ENCODE results near the gene ARHGAP44.
A peak's percentile ranks its signal among the peaks of the same experiment; 100 is the strongest.

Gene ARHGAP44, protein sequence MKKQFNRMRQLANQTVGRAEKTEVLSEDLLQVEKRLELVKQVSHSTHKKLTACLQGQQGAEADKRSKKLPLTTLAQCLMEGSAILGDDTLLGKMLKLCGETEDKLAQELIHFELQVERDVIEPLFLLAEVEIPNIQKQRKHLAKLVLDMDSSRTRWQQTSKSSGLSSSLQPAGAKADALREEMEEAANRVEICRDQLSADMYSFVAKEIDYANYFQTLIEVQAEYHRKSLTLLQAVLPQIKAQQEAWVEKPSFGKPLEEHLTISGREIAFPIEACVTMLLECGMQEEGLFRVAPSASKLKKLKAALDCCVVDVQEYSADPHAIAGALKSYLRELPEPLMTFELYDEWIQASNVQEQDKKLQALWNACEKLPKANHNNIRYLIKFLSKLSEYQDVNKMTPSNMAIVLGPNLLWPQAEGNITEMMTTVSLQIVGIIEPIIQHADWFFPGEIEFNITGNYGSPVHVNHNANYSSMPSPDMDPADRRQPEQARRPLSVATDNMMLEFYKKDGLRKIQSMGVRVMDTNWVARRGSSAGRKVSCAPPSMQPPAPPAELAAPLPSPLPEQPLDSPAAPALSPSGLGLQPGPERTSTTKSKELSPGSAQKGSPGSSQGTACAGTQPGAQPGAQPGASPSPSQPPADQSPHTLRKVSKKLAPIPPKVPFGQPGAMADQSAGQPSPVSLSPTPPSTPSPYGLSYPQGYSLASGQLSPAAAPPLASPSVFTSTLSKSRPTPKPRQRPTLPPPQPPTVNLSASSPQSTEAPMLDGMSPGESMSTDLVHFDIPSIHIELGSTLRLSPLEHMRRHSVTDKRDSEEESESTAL

DNA sequence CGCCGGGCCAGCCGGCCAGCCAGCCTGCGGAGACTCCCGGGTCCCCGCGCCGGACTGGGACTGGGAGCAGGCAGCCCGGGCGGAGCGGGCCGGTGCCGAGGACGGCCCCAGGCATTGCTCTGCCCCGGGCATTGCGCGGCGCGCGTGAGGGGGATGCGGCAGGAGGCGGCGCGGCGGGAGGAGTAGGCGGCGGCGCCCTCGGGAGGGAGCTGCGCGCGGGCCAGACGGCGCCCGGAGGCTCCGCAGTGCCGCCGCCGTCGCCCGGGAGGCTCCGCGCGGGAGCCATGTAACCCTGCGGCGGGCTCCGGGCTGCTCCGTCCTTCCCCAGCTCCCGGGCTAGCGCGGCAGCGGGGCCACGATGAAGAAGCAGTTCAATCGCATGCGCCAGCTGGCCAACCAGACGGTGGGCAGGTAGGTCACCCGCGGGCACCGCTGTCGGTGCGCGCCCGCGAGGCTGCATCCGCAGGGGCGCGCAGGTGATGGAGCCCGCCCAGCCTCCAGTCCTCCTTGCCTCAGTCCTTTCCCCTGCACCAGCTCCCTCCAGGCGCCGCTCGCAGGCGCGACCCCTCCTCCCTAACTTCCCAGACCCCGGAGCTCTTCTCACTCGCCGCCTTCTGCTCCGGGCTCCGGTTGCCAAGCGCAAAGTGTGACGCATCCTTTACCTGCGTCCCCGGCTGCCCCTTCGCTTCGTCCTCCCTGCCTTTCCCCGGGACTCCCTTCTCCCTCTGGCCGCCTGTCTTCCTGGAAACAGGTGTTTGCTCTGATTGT is at the start of gene ARHGAP44:
Gene ARHGAP44 (plus strand): TSS at position 18 of the 768 bp plus-strand sequence. CDS start 341 bp downstream, at position 359.
- peak within 1 kb of the TSS; percentile 70 for H3K9ac ChIP-seq (ENCODE audit: low read depth, low read length)
- H3K9me3 ChIP-seq (ENCODE audit: control insufficient read depth, insufficient read depth, low read length): no peaks in the 10 kb centered on the region
- no peaks in the 10 kb centered on the region for H3K36me3 ChIP-seq (ENCODE audit: control insufficient read depth, insufficient read depth, low read length)
- peaks cover 8% of the 10 kb centered on the region for H3K27me3 ChIP-seq (ENCODE audit: control insufficient read depth, insufficient read depth, low read length)
- peak within 1 kb of the TSS; percentile 70 for H3K4me3 ChIP-seq (ENCODE audit: low read depth, low read length)
- H3K4me1 ChIP-seq (ENCODE audit: control insufficient read depth, insufficient read depth, low read length): peaks cover 8% of the 10 kb centered on the region

DNA sequence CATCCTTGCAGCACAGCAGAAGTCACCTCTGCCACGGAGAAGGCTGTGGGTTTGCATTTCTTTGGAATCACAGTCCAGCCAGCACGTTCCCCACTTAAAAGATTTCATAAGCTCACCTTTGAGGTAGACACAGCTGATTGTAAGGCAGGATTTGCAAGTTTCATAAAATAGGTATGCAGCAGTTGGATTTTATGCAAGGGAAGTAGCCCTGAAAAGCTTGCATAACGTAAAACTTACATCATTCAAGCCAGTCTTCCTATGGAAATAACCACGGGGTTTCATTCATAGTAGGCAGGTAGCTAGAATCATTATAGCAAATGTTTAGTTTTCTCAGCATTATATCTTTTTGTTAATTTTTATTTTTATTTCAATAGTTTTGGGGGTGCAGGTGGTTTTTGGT is 49.8 kb upstream of the ARHGAP44 start:
- Histone ChIP-seq H3K9ac (ENCODE audit: low read depth, low read length) (no peak overlapping the region), H3K4me1 (ENCODE audit: control insufficient read depth, insufficient read depth, low read length) (peaks cover 4% of the 10 kb centered on the region), H3K36me3 (ENCODE audit: control insufficient read depth, insufficient read depth, low read length) (no peaks in the 10 kb centered on the region), H3K4me3 (ENCODE audit: low read depth, low read length) (no peak overlapping the region), H3K9me3 (ENCODE audit: control insufficient read depth, insufficient read depth, low read length) (no peaks in the 10 kb centered on the region), H3K27me3 (ENCODE audit: control insufficient read depth, insufficient read depth, low read length) (no peaks in the 10 kb centered on the region)

DNA sequence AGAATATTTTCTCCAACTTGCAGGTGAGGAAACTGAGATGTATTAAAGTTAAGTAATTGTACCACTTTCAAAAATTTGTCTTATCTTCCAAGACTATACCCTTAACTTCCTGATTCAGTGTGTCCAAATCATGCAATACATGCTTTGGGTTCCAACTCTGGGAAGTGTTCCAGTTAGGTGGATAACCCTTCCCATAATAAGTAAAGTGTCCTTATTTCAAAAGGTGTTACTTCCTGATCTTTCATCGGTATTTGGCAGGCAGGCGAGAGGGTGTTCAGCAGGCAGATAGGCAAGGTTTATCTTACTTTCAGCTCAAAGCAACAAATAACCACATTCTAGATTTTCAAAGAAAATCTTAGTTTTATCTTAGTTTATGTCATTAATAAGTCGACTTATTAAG is 46.3 kb upstream of the ARHGAP44 start:
- Histone ChIP-seq H3K4me3 (ENCODE audit: low read depth, low read length) (no peak overlapping the region), H3K4me1 (ENCODE audit: control insufficient read depth, insufficient read depth, low read length) (peaks cover 4% of the 10 kb centered on the region), H3K9ac (ENCODE audit: low read depth, low read length) (no peak overlapping the region), H3K36me3 (ENCODE audit: control insufficient read depth, insufficient read depth, low read length) (no peaks in the 10 kb centered on the region), H3K27me3 (ENCODE audit: control insufficient read depth, insufficient read depth, low read length) (no peaks in the 10 kb centered on the region), H3K9me3 (ENCODE audit: control insufficient read depth, insufficient read depth, low read length) (no peaks in the 10 kb centered on the region)

DNA sequence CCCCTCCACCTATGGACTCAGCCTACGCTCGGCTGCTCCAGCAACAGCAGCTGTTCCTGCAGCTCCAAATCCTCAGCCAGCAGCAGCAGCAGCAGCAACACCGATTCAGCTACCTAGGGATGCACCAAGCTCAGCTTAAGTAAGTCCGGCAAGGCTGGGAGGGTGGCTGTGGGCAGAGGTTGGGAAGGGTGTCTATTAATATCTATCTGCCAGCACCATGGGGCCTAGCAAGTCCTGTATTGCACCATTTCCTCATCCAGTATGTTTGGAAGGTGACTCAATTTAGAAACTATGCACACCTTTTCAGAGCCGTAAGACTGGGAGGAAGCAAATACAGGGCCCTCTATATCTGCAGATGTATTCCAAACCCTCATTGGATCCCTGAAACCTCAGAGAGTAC is 45.0 kb upstream of the ARHGAP44 start:
- Histone ChIP-seq H3K36me3 (ENCODE audit: control insufficient read depth, insufficient read depth, low read length) (no peaks in the 10 kb centered on the region), H3K4me3 (ENCODE audit: low read depth, low read length) (no peak overlapping the region)

DNA sequence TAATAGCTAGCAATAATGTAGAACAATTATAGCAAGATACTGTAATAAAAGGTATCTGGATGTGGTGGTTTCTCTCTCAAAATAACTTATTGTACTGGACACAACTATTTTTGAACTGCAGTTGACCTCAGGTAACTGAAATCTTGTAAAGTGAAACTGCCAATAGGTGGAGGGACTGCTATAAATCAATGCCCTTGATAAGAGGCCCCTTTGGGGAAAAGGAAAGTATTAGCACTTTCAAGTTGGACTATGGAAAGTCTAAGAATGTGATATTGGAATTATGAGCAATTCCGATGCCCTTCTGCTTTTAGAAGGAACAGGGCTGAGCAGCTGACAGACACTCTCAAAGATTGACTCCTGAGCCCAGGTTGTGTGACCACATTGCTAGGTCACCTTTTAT is 44.5 kb upstream of the ARHGAP44 start:
- Histone ChIP-seq H3K4me3 (ENCODE audit: low read depth, low read length) (no peak overlapping the region), H3K36me3 (ENCODE audit: control insufficient read depth, insufficient read depth, low read length) (no peaks in the 10 kb centered on the region), H3K27me3 (ENCODE audit: control insufficient read depth, insufficient read depth, low read length) (no peaks in the 10 kb centered on the region), H3K4me1 (ENCODE audit: control insufficient read depth, insufficient read depth, low read length) (peaks cover 4% of the 10 kb centered on the region), H3K9ac (ENCODE audit: low read depth, low read length) (no peak overlapping the region), H3K9me3 (ENCODE audit: control insufficient read depth, insufficient read depth, low read length) (no peaks in the 10 kb centered on the region)

More for the DNA sequence above, 45.0 kb upstream of the ARHGAP44 start:
- no peaks in the 10 kb centered on the region for H3K27me3 ChIP-seq (ENCODE audit: control insufficient read depth, insufficient read depth, low read length)
- no peak overlapping the region for H3K9ac ChIP-seq (ENCODE audit: low read depth, low read length)
- H3K9me3 ChIP-seq (ENCODE audit: control insufficient read depth, insufficient read depth, low read length): no peaks in the 10 kb centered on the region
- H3K4me1 ChIP-seq (ENCODE audit: control insufficient read depth, insufficient read depth, low read length): peaks cover 4% of the 10 kb centered on the region

DNA sequence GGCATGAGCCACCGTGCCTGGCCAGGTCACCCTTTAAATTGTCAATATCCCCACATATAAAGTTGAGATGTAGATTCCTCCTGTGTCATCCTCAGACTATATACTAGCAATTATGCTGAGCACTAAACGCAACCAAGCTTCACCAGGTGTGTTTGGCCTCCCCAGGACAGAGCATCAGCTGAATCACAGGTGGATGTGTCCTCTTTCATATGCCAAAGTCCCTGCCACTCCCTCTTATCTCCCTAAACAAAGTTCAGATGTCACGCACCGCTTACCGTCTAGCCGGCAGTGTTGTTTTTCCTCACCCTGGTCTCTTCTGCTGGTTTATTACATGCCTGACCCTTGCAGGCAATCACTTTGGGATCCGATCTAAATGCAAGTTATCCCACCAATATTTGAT is 43.8 kb upstream of the ARHGAP44 start:
- peaks cover 4% of the 10 kb centered on the region for H3K4me1 ChIP-seq (ENCODE audit: control insufficient read depth, insufficient read depth, low read length)
- no peaks in the 10 kb centered on the region for H3K36me3 ChIP-seq (ENCODE audit: control insufficient read depth, insufficient read depth, low read length)
- H3K9me3 ChIP-seq (ENCODE audit: control insufficient read depth, insufficient read depth, low read length): no peaks in the 10 kb centered on the region
- H3K4me3 ChIP-seq (ENCODE audit: low read depth, low read length): no peak overlapping the region
- H3K27me3 ChIP-seq (ENCODE audit: control insufficient read depth, insufficient read depth, low read length): no peaks in the 10 kb centered on the region
- no peak overlapping the region for H3K9ac ChIP-seq (ENCODE audit: low read depth, low read length)

DNA sequence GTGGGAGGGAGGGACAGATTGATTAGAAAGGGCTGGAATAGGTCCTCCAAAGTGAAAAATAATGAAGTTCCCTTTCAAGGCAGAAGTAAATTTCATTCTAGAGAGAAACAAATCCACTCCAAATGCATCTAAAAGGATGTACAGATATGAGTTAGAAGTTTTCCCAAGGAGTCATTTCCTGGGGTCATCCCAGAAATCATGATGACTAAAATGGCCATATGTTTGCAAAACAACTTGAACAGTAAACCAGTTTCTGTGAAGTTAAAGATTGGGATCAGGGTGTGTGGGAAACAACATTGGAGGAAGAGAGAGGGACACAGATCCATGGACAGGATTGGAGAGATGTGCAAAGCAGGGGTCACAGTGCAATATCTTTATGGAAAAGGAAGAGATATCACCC is 32.5 kb upstream of the ARHGAP44 start:
- no peaks in the 10 kb centered on the region for H3K9me3 ChIP-seq (ENCODE audit: control insufficient read depth, insufficient read depth, low read length)
- H3K4me1 ChIP-seq (ENCODE audit: control insufficient read depth, insufficient read depth, low read length): no peaks in the 10 kb centered on the region
- H3K36me3 ChIP-seq (ENCODE audit: control insufficient read depth, insufficient read depth, low read length): no peaks in the 10 kb centered on the region
- H3K4me3 ChIP-seq (ENCODE audit: low read depth, low read length): no peak overlapping the region
- no peak overlapping the region for H3K9ac ChIP-seq (ENCODE audit: low read depth, low read length)
- H3K27me3 ChIP-seq (ENCODE audit: control insufficient read depth, insufficient read depth, low read length): no peaks in the 10 kb centered on the region

DNA sequence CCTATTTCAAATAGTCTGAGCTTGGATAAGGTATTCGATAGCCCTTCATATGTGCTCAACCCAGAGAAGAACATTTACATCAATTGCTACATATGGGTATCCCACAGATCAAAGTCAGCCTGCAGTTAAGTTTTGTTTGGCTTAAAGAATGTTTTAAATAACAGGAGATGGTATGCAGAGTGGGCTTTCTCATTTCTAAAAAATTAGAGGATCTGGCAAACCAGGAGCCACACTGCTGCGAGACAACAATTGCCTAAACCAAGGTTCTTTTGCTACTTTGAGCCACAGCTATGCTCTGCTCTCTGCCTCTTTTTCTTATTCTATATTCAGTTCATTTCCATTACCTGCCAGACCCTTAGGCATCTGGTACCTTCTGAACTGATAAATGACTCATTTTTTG is 30.2 kb upstream of the ARHGAP44 start:
- Histone ChIP-seq H3K4me3 (ENCODE audit: low read depth, low read length) (no peak overlapping the region), H3K9ac (ENCODE audit: low read depth, low read length) (no peak overlapping the region), H3K9me3 (ENCODE audit: control insufficient read depth, insufficient read depth, low read length) (no peaks in the 10 kb centered on the region), H3K27me3 (ENCODE audit: control insufficient read depth, insufficient read depth, low read length) (no peaks in the 10 kb centered on the region), H3K4me1 (ENCODE audit: control insufficient read depth, insufficient read depth, low read length) (no peaks in the 10 kb centered on the region), H3K36me3 (ENCODE audit: control insufficient read depth, insufficient read depth, low read length) (no peaks in the 10 kb centered on the region)

DNA sequence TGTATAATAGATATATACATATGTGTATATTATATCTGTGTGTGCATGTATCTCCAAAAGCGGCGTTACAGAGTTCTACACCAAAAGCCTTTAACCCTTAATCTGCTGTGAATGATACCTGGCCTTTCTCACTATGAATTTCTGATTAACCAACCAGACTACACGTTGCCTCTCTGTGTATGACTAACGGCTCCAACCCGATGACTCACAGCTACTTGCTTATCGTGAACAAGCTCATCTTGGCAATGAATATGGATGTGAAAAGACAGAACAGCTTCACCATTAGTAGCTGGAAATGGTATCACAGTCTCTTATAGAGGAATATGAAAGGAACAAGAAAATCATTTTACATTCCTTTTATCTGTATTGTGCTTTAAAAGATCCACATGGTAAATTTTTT is 23.8 kb upstream of the ARHGAP44 start:
- no peak overlapping the region for H3K4me3 ChIP-seq (ENCODE audit: low read depth, low read length)
- H3K9me3 ChIP-seq (ENCODE audit: control insufficient read depth, insufficient read depth, low read length): no peaks in the 10 kb centered on the region
- H3K4me1 ChIP-seq (ENCODE audit: control insufficient read depth, insufficient read depth, low read length): no peaks in the 10 kb centered on the region
- no peaks in the 10 kb centered on the region for H3K36me3 ChIP-seq (ENCODE audit: control insufficient read depth, insufficient read depth, low read length)
- no peak overlapping the region for H3K9ac ChIP-seq (ENCODE audit: low read depth, low read length)
- H3K27me3 ChIP-seq (ENCODE audit: control insufficient read depth, insufficient read depth, low read length): no peaks in the 10 kb centered on the region

DNA sequence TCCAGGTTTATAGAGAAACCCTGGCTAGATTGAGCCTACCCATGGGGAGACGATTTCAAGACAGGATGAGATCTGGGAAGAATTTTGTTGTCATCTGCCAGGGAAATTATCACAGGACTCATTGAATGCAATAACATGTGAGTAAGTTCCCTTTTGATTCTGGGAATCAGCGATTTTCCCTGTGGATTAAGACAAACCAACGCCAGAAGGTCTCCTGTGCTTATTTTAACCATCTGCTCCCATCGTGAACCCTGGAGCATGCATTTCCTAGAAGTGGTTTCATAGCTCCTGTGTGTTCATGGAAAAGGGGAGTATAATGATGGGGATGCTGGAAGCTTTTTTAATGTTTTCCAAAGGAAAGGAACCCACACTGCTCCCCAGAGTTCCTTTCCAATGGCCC is 21.0 kb upstream of the ARHGAP44 start:
- Histone ChIP-seq H3K27me3 (ENCODE audit: control insufficient read depth, insufficient read depth, low read length) (no peaks in the 10 kb centered on the region), H3K36me3 (ENCODE audit: control insufficient read depth, insufficient read depth, low read length) (no peaks in the 10 kb centered on the region), H3K9ac (ENCODE audit: low read depth, low read length) (no peak overlapping the region), H3K9me3 (ENCODE audit: control insufficient read depth, insufficient read depth, low read length) (no peaks in the 10 kb centered on the region), H3K4me1 (ENCODE audit: control insufficient read depth, insufficient read depth, low read length) (no peaks in the 10 kb centered on the region), H3K4me3 (ENCODE audit: low read depth, low read length) (no peak overlapping the region)

DNA sequence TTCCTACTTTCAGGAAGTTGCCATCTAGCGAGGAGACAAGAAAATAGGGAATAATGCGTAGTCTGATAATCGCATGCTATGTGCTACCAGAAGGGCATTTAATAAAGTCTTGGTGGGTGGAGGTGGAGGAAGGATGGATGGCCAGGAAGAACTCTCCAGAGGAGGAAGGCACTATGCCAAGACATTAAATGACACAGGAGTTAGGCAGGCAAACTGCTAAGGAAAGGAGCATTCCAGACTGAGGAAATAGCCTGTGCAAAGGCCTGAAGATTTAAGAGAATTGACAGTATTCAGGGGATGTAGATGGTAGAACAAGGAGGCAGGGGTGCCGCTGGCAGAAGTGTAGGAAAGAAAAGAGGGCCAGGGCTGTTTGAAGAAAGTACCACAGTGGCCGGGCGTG is 19.3 kb upstream of the ARHGAP44 start:
- Histone ChIP-seq H3K9me3 (ENCODE audit: control insufficient read depth, insufficient read depth, low read length) (no peaks in the 10 kb centered on the region), H3K4me1 (ENCODE audit: control insufficient read depth, insufficient read depth, low read length) (no peaks in the 10 kb centered on the region), H3K9ac (ENCODE audit: low read depth, low read length) (no peak overlapping the region), H3K36me3 (ENCODE audit: control insufficient read depth, insufficient read depth, low read length) (no peaks in the 10 kb centered on the region), H3K4me3 (ENCODE audit: low read depth, low read length) (no peak overlapping the region), H3K27me3 (ENCODE audit: control insufficient read depth, insufficient read depth, low read length) (no peaks in the 10 kb centered on the region)

Measured in iPS-15b (cell line).